GM23338 (cell line): Measurements from ENCODE around the gene NT5C2. TPM values are rescaled to one million over a fixed set of nuclear protein-coding genes. Genes with fewer than 3 reads are reported as not detected.

Experiments
- ATAC-seq: fragments of 200-7000 bp; cut with Tn5 transposase; 3 replicates; pipeline ENCODE4 v1.9.1; 2020
- DNase-seq: peaks from one replicate; pipeline ENCODE4 v3.0.0-alpha.2; 2015; ENCODE audit warnings: low spot score
- H2AFZ ChIP-seq: fragments of 200-600 bp; sonication (generic); 2 replicates; pipeline ENCODE4 v1.8.0; 2016; ENCODE audit warnings: antibody characterized with exemption, mild to moderate bottlenecking, moderate library complexity
- H3F3A ChIP-seq: fragments of 200-600 bp; sonication (generic); replicated peaks from 2 replicates; pipeline ENCODE4 v1.8.0; 2017; ENCODE audit warnings: antibody characterized with exemption, mixed run types, low read depth
- H3K27ac ChIP-seq: fragments of 200-600 bp; sonication (generic); 2 replicates; pipeline ENCODE4 v1.6.1; 2016; ENCODE audit warnings: low read depth
- H3K27me3 ChIP-seq: fragments of 200-600 bp; sonication (generic); 2 replicates; pipeline ENCODE4 v1.8.0; 2016; ENCODE audit warnings: mild to moderate bottlenecking, mixed run types, moderate library complexity; ENCODE audit not compliant: insufficient read depth
- H3K36me3 ChIP-seq: fragments of 200-600 bp; sonication (generic); 2 replicates; pipeline ENCODE4 v1.8.0; 2016; ENCODE audit warnings: mild to moderate bottlenecking; ENCODE audit not compliant: insufficient read depth
- H3K4me1 ChIP-seq: fragments of 200-600 bp; sonication (generic); 2 replicates; pipeline ENCODE4 v1.8.0; 2016; ENCODE audit warnings: mild to moderate bottlenecking, moderate library complexity; ENCODE audit not compliant: insufficient read depth
- H3K4me2 ChIP-seq: fragments of 200-600 bp; sonication (generic); 2 replicates; pipeline ENCODE4 v1.7.1; 2017; ENCODE audit warnings: mixed run types
- H3K4me3 ChIP-seq: fragments of 200-600 bp; sonication (generic); 2 replicates; pipeline ENCODE4 v1.6.1; 2016; ENCODE audit warnings: mixed run types
- H3K79me2 ChIP-seq: fragments of 200-600 bp; sonication (generic); replicated peaks from 2 replicates; pipeline ENCODE4 v1.8.0; 2017; ENCODE audit warnings: mild to moderate bottlenecking; ENCODE audit not compliant: insufficient read depth
- H3K9me2 ChIP-seq: fragments of 200-600 bp; sonication (generic); 2 replicates; pipeline ENCODE4 v1.8.0; 2017; ENCODE audit not compliant: insufficient read depth
- H4K20me1 ChIP-seq: fragments of 200-600 bp; sonication (generic); replicated peaks from 2 replicates; pipeline ENCODE4 v1.8.0; 2017; ENCODE audit warnings: mild to moderate bottlenecking; ENCODE audit not compliant: insufficient read depth
- H3K27ac Mint-ChIP-seq: 2 replicates; pipeline ENCODE4 v1.8.0; 2020; ENCODE audit warnings: inconsistent platforms, mild to moderate bottlenecking, moderate library complexity, mixed read lengths
- H3K27me3 Mint-ChIP-seq: 3 replicates; pipeline ENCODE4 v1.8.0; 2022; ENCODE audit warnings: low read depth, mild to moderate bottlenecking, moderate library complexity, mixed read lengths, inconsistent platforms; ENCODE audit not compliant: insufficient read depth, poor library complexity
- H3K36me3 Mint-ChIP-seq: 3 replicates; pipeline ENCODE4 v1.8.0; 2021; ENCODE audit warnings: low read depth, mild to moderate bottlenecking, inconsistent platforms, moderate library complexity, mixed read lengths
- H3K4me1 Mint-ChIP-seq: 3 replicates; pipeline ENCODE4 v1.8.0; 2020; ENCODE audit warnings: mild to moderate bottlenecking, inconsistent platforms, mixed read lengths
- H3K4me3 Mint-ChIP-seq: 3 replicates; pipeline ENCODE4 v1.8.0; 2021; ENCODE audit warnings: moderate library complexity, mild to moderate bottlenecking, inconsistent platforms, mixed read lengths
- H3K9me3 Mint-ChIP-seq: 3 replicates; pipeline ENCODE4 v1.8.0; 2020; ENCODE audit warnings: moderate library complexity, mild to moderate bottlenecking, inconsistent platforms, mixed read lengths
- CREB1 ChIP-seq: fragments of 250-450 bp; sonication (Bioruptor Pico); IDR thresholded peaks from 2 replicates; pipeline ENCODE4 v1.5.0; 2020; ENCODE audit warnings: low read depth, mild to moderate bottlenecking, moderate library complexity
- EZH2phosphoT487 ChIP-seq: fragments of 200-600 bp; sonication (generic); IDR thresholded peaks from one replicate; pipeline ENCODE4 v1.8.1; 2018; ENCODE audit warnings: antibody characterized with exemption; ENCODE audit not compliant: unreplicated experiment
- JUNB ChIP-seq: IDR thresholded peaks from one replicate; pipeline ENCODE4 v1.6.1; 2016; ENCODE audit warnings: antibody characterized with exemption; ENCODE audit not compliant: unreplicated experiment
- POLR2AphosphoS5 ChIP-seq: IDR thresholded peaks from 2 replicates; pipeline ENCODE4 v1.6.1; 2016; ENCODE audit warnings: antibody characterized with exemption, low read depth
- STAT1 ChIP-seq: IDR thresholded peaks from one replicate; pipeline ENCODE4 v1.6.1; 2016; ENCODE audit warnings: antibody characterized with exemption; ENCODE audit not compliant: unreplicated experiment
- ZNF114 ChIP-seq: fragments of 250-450 bp; sonication (Bioruptor Pico); IDR thresholded peaks from 2 replicates; pipeline ENCODE4 v1.5.0; 2020; ENCODE audit warnings: mild to moderate bottlenecking, moderate library complexity
- polyA plus RNA-seq: library from polyadenylated mRNA; unstranded; fragments of >200 nt; fragmentation: Nextera tagmentation; extraction: Ambion mirVana; gene quantifications from 2 replicates; pipeline ENCODE4 v1.2.1, GENCODE V29; 2016
- total RNA-seq: library from RNA; depleted of rRNA; stranded (reverse); fragments of >200 nt; shearing (Covaris generic); gene quantifications from 2 replicates; pipeline ENCODE4 v1.2.3, GENCODE V29; 2014
- TF ChIP-seq, protein P1 (sequence below): IDR thresholded peaks from 2 replicates; pipeline ENCODE4 v1.6.1; 2016; ENCODE audit warnings: antibody characterized with exemption
- TF ChIP-seq, protein P2 (sequence below), 2 experiments: fragments of 200-600 bp in 1 of 2; sonication (generic) in 1 of 2; conservative IDR thresholded peaks; 2 replicates each; pipeline versions ENCODE4 v1.5.1 to v1.6.1; 2016 to 2017; ENCODE audit warnings: antibody characterized with exemption in 2 of 2, low read depth in 2 of 2, mild to moderate bottlenecking in 2 of 2, moderate library complexity in 1 of 2
- TF ChIP-seq, protein P3 (sequence below): fragments of 250-450 bp; sonication (Bioruptor Pico); IDR thresholded peaks from 2 replicates; pipeline ENCODE4 v1.5.0; 2020; ENCODE audit warnings: mild to moderate bottlenecking, moderate library complexity

The NT5C2 gene
- total and polyA plus RNA-seq, 2 experiments from 2014 or later, result 33.9 to 85.4 TPM

DNA sequence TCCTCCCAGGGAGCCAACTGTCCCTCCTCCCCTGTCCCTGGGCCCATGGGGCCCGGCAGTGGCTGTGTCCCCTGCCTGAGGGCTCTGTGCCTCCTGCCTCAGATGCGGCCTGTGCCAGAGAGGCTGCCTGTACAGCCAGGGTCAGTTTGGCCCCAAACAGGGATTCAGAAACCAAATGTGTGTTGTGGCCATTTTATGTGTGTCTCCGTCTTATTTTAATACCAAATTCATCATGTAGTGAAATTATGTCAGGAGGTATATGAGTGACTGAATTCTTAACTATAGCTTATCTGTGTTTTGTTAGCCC lies 114.8 kb downstream of the NT5C2 start:
- TF ChIP-seq CREB1, result no peak
- TF ChIP-seq, protein P1, sequence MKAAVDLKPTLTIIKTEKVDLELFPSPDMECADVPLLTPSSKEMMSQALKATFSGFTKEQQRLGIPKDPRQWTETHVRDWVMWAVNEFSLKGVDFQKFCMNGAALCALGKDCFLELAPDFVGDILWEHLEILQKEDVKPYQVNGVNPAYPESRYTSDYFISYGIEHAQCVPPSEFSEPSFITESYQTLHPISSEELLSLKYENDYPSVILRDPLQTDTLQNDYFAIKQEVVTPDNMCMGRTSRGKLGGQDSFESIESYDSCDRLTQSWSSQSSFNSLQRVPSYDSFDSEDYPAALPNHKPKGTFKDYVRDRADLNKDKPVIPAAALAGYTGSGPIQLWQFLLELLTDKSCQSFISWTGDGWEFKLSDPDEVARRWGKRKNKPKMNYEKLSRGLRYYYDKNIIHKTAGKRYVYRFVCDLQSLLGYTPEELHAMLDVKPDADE, result no peak
- TF ChIP-seq, protein P2, sequence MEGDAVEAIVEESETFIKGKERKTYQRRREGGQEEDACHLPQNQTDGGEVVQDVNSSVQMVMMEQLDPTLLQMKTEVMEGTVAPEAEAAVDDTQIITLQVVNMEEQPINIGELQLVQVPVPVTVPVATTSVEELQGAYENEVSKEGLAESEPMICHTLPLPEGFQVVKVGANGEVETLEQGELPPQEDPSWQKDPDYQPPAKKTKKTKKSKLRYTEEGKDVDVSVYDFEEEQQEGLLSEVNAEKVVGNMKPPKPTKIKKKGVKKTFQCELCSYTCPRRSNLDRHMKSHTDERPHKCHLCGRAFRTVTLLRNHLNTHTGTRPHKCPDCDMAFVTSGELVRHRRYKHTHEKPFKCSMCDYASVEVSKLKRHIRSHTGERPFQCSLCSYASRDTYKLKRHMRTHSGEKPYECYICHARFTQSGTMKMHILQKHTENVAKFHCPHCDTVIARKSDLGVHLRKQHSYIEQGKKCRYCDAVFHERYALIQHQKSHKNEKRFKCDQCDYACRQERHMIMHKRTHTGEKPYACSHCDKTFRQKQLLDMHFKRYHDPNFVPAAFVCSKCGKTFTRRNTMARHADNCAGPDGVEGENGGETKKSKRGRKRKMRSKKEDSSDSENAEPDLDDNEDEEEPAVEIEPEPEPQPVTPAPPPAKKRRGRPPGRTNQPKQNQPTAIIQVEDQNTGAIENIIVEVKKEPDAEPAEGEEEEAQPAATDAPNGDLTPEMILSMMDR (conservative IDR thresholded peaks at IDR 0.05; ENCODE audit: low read depth in 2 of 2), result no peak
- no peak for TF ChIP-seq EZH2phosphoT487
- TF ChIP-seq JUNB, result no peak
- no peak for TF ChIP-seq ZNF114 (CRISPR knock-in tag)
- TF ChIP-seq, protein P3, sequence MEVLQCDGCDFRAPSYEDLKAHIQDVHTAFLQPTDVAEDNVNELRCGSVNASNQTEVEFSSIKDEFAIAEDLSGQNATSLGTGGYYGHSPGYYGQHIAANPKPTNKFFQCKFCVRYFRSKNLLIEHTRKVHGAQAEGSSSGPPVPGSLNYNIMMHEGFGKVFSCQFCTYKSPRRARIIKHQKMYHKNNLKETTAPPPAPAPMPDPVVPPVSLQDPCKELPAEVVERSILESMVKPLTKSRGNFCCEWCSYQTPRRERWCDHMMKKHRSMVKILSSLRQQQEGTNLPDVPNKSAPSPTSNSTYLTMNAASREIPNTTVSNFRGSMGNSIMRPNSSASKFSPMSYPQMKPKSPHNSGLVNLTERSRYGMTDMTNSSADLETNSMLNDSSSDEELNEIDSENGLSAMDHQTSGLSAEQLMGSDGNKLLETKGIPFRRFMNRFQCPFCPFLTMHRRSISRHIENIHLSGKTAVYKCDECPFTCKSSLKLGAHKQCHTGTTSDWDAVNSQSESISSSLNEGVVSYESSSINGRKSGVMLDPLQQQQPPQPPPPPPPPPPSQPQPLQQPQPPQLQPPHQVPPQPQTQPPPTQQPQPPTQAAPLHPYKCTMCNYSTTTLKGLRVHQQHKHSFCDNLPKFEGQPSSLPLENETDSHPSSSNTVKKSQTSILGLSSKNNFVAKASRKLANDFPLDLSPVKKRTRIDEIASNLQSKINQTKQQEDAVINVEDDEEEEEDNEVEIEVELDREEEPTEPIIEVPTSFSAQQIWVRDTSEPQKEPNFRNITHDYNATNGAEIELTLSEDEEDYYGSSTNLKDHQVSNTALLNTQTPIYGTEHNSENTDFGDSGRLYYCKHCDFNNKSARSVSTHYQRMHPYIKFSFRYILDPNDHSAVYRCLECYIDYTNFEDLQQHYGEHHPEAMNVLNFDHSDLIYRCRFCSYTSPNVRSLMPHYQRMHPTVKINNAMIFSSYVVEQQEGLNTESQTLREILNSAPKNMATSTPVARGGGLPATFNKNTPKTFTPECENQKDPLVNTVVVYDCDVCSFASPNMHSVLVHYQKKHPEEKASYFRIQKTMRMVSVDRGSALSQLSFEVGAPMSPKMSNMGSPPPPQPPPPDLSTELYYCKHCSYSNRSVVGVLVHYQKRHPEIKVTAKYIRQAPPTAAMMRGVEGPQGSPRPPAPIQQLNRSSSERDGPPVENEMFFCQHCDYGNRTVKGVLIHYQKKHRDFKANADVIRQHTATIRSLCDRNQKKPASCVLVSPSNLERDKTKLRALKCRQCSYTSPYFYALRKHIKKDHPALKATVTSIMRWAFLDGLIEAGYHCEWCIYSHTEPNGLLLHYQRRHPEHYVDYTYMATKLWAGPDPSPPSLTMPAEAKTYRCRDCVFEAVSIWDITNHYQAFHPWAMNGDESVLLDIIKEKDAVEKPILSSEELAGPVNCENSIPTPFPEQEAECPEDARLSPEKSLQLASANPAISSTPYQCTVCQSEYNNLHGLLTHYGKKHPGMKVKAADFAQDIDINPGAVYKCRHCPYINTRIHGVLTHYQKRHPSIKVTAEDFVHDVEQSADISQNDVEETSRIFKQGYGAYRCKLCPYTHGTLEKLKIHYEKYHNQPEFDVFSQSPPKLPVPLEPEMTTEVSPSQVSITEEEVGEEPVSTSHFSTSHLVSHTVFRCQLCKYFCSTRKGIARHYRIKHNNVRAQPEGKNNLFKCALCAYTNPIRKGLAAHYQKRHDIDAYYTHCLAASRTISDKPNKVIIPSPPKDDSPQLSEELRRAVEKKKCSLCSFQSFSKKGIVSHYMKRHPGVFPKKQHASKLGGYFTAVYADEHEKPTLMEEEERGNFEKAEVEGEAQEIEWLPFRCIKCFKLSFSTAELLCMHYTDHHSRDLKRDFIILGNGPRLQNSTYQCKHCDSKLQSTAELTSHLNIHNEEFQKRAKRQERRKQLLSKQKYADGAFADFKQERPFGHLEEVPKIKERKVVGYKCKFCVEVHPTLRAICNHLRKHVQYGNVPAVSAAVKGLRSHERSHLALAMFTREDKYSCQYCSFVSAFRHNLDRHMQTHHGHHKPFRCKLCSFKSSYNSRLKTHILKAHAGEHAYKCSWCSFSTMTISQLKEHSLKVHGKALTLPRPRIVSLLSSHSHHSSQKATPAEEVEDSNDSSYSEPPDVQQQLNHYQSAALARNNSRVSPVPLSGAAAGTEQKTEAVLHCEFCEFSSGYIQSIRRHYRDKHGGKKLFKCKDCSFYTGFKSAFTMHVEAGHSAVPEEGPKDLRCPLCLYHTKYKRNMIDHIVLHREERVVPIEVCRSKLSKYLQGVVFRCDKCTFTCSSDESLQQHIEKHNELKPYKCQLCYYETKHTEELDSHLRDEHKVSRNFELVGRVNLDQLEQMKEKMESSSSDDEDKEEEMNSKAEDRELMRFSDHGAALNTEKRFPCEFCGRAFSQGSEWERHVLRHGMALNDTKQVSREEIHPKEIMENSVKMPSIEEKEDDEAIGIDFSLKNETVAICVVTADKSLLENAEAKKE (CRISPR knock-in tag), result no peak
- no peak for TF ChIP-seq POLR2AphosphoS5
- TF ChIP-seq STAT1, result no peak
- no peaks in the 10 kb centered on the region for H3K79me2 ChIP-seq
- no peak for DNase-seq
- Mint-ChIP-seq H3K4me3 (no peak overlapping the region), H3K27me3 (peaks cover 1% of the 10 kb centered on the region), H3K9me3 (no peaks in the 10 kb centered on the region), H3K36me3 (peaks cover 13% of the 10 kb centered on the region), H3K4me1 (peaks cover 7% of the 10 kb centered on the region; the same call in 2 of the 3 replicates), H3K27ac (no peak overlapping the region)
- H3K27ac ChIP-seq, result peak overlapping the region; percentile 72
- ATAC-seq, result no peak
- H3K36me3 ChIP-seq, result no peaks in the 10 kb centered on the region
- H3K4me1 ChIP-seq, result no peaks in the 10 kb centered on the region
- no peak overlapping the region for H3K4me3 ChIP-seq
- H4K20me1 ChIP-seq, result no peaks in the 10 kb centered on the region
- no peak overlapping the region for H2AFZ ChIP-seq
- H3K9me2 ChIP-seq, result no peaks in the 10 kb centered on the region
- H3K4me2 ChIP-seq, result no peak overlapping the region
- no peaks in the 10 kb centered on the region for H3K27me3 ChIP-seq
- no peaks in the 10 kb centered on the region for H3F3A ChIP-seq
